Keratinocyte (primary cell): ENCODE data around the gene PCSK6.

Experiments
- CTCF ChIP-seq, 3 experiments: IDR thresholded peaks in 1 of 3; conservative IDR thresholded peaks in 1 of 3; optimal IDR thresholded peaks in 1 of 3; 2 replicates in 2 of 3; 3 replicates in 1 of 3; pipeline versions ENCODE3 to v1.5.1; 2011; ENCODE audit warnings: low read length in 3 of 3, mild to moderate bottlenecking in 3 of 3, moderate library complexity in 2 of 3, control low read depth in 1 of 3, inconsistent platforms in 1 of 3; ENCODE audit not compliant: insufficient read depth in 2 of 3; ENCODE audit errors: extremely low read depth in 1 of 3
- EZH2 ChIP-seq: IDR thresholded peaks from one replicate; pipeline ENCODE4 v1.6.1; 2012; ENCODE audit warnings: inconsistent platforms, mild to moderate bottlenecking, low read length, moderate library complexity

- TF ChIP-seq CTCF (optimal IDR thresholded peaks at IDR 0.05 in 1 of 3, IDR thresholded peaks at IDR 0.05 in 1 of 3, conservative IDR thresholded peaks at IDR 0.05 in 1 of 3; ENCODE audit: extremely low read depth in 1 of 3, insufficient read depth in 2 of 3, low read length in 3 of 3) (no peak), EZH2 (no peak)
These were observed 163.5 kb downstream of the PCSK6 start for GRCh38 chr15:101326026-101326315.
